Heart left ventricle (tissue), 16 donors: ENCODE measurements around the gene SLIT1. TPM values are rescaled to one million over a fixed set of nuclear protein-coding genes. Genes with fewer than 3 reads are reported as not detected.

ENCODE experiments used
- ATAC-seq, 4 donors: fragments of 200-7000 bp; cut with Tn5 transposase; one replicate each; pipeline ENCODE4 v1.9.1; 2020 to 2022; ENCODE audit warnings: moderate library complexity in 4 of 4, mild to moderate bottlenecking in 3 of 4, moderate number of reproducible peaks in 1 of 4
- DNase-seq, 5 donors: peaks; one replicate each; pipeline ENCODE4 v3.0.0-alpha.2; 2020
- H3K27ac ChIP-seq, 12 donors: fragments of 200-600 bp; sonication (generic) in 4 of 12; one replicate each; pipeline versions ENCODE4 v1.5.0 to v1.8.0; 2016 to 2022; ENCODE audit warnings: mild to moderate bottlenecking in 2 of 12
- H3K27me3 ChIP-seq, 9 donors: fragments of 200-600 bp; sonication (generic) in 2 of 9; one replicate each; pipeline versions ENCODE4 v1.5.1 to v1.8.0; 2016 to 2022; ENCODE audit warnings: mild to moderate bottlenecking in 3 of 9
- H3K36me3 ChIP-seq, 9 donors: fragments of 200-600 bp; sonication (generic) in 2 of 9; one replicate each; pipeline versions ENCODE4 v1.5.0 to v1.8.0; 2018 to 2022; ENCODE audit warnings: mild to moderate bottlenecking in 2 of 9
- H3K4me1 ChIP-seq, 12 donors: fragments of 200-600 bp; sonication (generic) in 4 of 12; one replicate each; pipeline versions ENCODE4 v1.5.0 to v1.8.0; 2016 to 2022; ENCODE audit warnings: mild to moderate bottlenecking in 3 of 12
- H3K4me3 ChIP-seq, 12 donors: fragments of 200-600 bp; sonication (generic) in 4 of 12; one replicate each; pipeline versions ENCODE4 v1.5.0 to v1.8.0; 2017 to 2022; ENCODE audit warnings: mild to moderate bottlenecking in 9 of 12, moderate library complexity in 4 of 12
- H3K9me3 ChIP-seq, 12 donors: fragments of 200-600 bp; sonication (generic) in 4 of 12; one replicate each; pipeline versions ENCODE4 v1.5.0 to v1.8.0; 2016 to 2022; ENCODE audit warnings: mild to moderate bottlenecking in 1 of 12
- CTCF ChIP-seq, 12 donors: fragments of 200-600 bp; sonication (generic) in 4 of 12; IDR thresholded peaks; one replicate each; pipeline versions ENCODE4 v1.5.0 to v1.8.0; 2018 to 2022; ENCODE audit warnings: antibody characterized with exemption in 12 of 12, mild to moderate bottlenecking in 5 of 12
- POLR2A ChIP-seq, 2 donors: fragments of 450-650 bp; IDR thresholded peaks; one replicate each; pipeline ENCODE4 v1.6.1; 2017; ENCODE audit warnings: antibody characterized with exemption in 2 of 2, mild to moderate bottlenecking in 2 of 2, moderate library complexity in 2 of 2
- WGBS, 4 donors: extraction: QIAGEN DNeasy Blood & Tissue Kit in 2 of 4; methylation state at CpG; one replicate each; pipeline versions ENCODE4 v1.1.5 to v1.1.7; 2013 to 2018; 5-methylcytosine and 5-hydroxymethylcytosine counted together
- intact Hi-C, 10 donors: fragments of 100-400 bp; cut with DNase I; formaldehyde crosslinking; loops; one replicate each; pipeline versions ENCODE4 v1.11.1 to v1.14.2; 2022
- polyA plus RNA-seq, 2 donors: library from polyadenylated mRNA; stranded (reverse); fragments of 200-250 nt; gene quantifications; one replicate each; pipeline ENCODE4 v1.2.3, GENCODE V29; 2013
- total RNA-seq, 9 donors: library from RNA; depleted of rRNA in 2 of 9; stranded (reverse); fragments of >200 nt in 2 of 9; fragmentation: NEBNext Ultra II Directional in 3 of 9; extraction: Animal tissue kit (Norgen Biotek cat#: 25700) in 3 of 9; gene quantifications; one replicate each; pipeline versions ENCODE4 v1.1.0 to v1.2.4, GENCODE V29; 2016 to 2023
- donor health status: ischemic (EF 13 %, LVEDD 7.1; RV severe dilation, severe dysfunction).
- donor health status: healthy with polysubstance abuse.
- donor health status: DM: no; HTN: yes; CAD: no.
- donor health status: DM: no; HTN: no; CAD: no.
- donor health status: ischemic (EF 25% LVEDD 6.9; RV normal size, moderate dysfunction).
- donor health status: ischemic (EF 25% LVEDD 5.7; RV mildly dilated, moderate dysfunction).
- donor health status: healthy.
- donor health status: DM: yes; HTN: yes; CAD: no.
- donor health status: ischemic (EF 35%, LVEDD 5.7; RV mildly dilated, moderate dysfunction).
- donor health status: nonischemic (EF 11% LVEDD 7.7; RV severe dilation, severe dysfunction).
- donor health status: DM: yes; HTN: yes; CAD: no.
- donor health status: PGD.
- donor health status: ischemic (EF 29% LVEDD 5.4; RV normal size, mild dysfunction).
- donor health status: nonischemic (EF 23%, LVEDD 6.1; RV moderate dilation, normal function).

Gene SLIT1
- total and polyA plus RNA-seq, 11 donors, result 0.04 to 0.61 (median 0.12) TPM

GRCh38 chr10:97178074-97178473 is 7.7 kb downstream of the SLIT1 start:
- H3K27me3 ChIP-seq, result peaks cover 0 to 44% (median 9%) of the 10 kb centered on the region in 9 donors
- no peak overlapping the region for H3K27ac ChIP-seq
- peaks cover 0 to 5% (median 0%) of the 10 kb centered on the region in 12 donors for H3K4me1 ChIP-seq
- ATAC-seq, result no peak
- WGBS, 4 donors, result 59 to 69% (median 65%) methylated on average over 5 of the region's 5 CpGs
- TF ChIP-seq CTCF (IDR thresholded peaks at IDR 0.05) (no peak), POLR2A (IDR thresholded peaks at IDR 0.05) (no peak)
- intact Hi-C loops, result no loop called here
- no peak overlapping the region for H3K4me3 ChIP-seq
- no peak for DNase-seq
- no peaks in the 10 kb centered on the region for H3K9me3 ChIP-seq
- no peaks in the 10 kb centered on the region for H3K36me3 ChIP-seq

DNA sequence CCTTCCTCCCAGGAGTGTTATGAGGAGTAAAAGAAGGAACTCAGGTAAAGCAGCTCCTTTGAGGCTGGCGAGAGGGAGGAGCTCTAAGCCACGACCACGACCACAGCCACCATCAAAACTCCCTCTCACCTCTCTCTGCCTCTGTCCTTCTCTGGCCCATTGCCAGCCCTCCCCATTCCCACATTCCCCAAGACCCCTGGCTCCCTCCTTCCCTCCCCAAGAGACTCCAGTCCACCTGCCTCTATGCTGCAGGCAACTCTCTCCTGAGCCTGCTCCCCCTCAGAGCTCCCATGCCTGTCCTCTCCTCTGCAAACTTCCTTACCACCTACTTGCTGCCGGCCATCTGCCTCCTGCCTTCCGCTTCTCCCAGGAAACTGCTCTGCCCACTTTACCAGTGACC is 9.5 kb downstream of the SLIT1 start:
- Histone ChIP-seq H3K27me3 (peaks cover 0 to 44% (median 9%) of the 10 kb centered on the region in 9 donors), H3K27ac (no peak overlapping the region), H3K36me3 (no peaks in the 10 kb centered on the region), H3K4me3 (no peak overlapping the region), H3K4me1 (peaks cover 0 to 5% (median 0%) of the 10 kb centered on the region in 12 donors), H3K9me3 (no peaks in the 10 kb centered on the region)
- DNase-seq (no peak), ATAC-seq (no peak)
- intact Hi-C loops, result no loop called here
- 73 to 86% (median 80%) methylated on average over 5 of the region's 5 CpGs for WGBS, 4 donors
- TF ChIP-seq POLR2A (IDR thresholded peaks at IDR 0.05) (no peak), CTCF (IDR thresholded peaks at IDR 0.05) (no peak)

DNA sequence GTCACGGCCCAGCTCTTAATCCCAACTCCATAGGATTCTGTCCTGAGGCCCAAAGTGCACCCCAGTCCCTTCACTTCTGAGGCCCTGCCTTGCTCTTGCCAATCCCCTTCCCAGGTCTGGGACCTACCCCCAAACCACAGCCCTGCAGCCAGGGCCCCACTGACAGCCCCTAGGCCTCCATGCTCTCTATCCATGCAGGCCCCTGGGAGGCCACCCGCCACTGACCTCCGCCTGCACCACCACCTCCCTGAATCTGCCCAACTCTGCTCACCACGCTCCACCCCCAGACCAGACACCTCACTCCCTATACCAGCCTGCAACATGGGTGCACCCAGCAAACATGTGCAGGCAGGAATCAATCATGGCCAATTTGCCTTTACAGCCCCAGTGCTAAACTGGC is 10.2 kb downstream of the SLIT1 start:
- Histone ChIP-seq H3K4me1 (peaks cover 0 to 5% (median 0%) of the 10 kb centered on the region in 12 donors), H3K4me3 (no peak overlapping the region), H3K36me3 (no peaks in the 10 kb centered on the region), H3K27ac (no peak overlapping the region), H3K9me3 (no peaks in the 10 kb centered on the region), H3K27me3 (peaks cover 0 to 44% (median 9%) of the 10 kb centered on the region in 9 donors)
- no peak for TF ChIP-seq CTCF (IDR thresholded peaks at IDR 0.05)
- no peak for TF ChIP-seq POLR2A (IDR thresholded peaks at IDR 0.05)
- 95 to 96% (median 95%) methylated on average over 4 of the region's 4 CpGs for WGBS, 4 donors
- no peak for ATAC-seq
- intact Hi-C loops, result no loop called here
- no peak for DNase-seq

GRCh38 chr10:97174941-97175340 is 10.8 kb downstream of the SLIT1 start:
- peaks cover 0 to 42% (median 7%) of the 10 kb centered on the region in 9 donors for H3K27me3 ChIP-seq
- no peak overlapping the region for H3K4me3 ChIP-seq
- intact Hi-C loops, result no loop called here
- H3K4me1 ChIP-seq, result peaks cover 0 to 5% (median 0%) of the 10 kb centered on the region in 12 donors
- ATAC-seq (no peak), DNase-seq (no peak)
- TF ChIP-seq POLR2A (IDR thresholded peaks at IDR 0.05) (no peak), CTCF (IDR thresholded peaks at IDR 0.05) (no peak)
- H3K36me3 ChIP-seq, result no peaks in the 10 kb centered on the region
- no peaks in the 10 kb centered on the region for H3K9me3 ChIP-seq
- H3K27ac ChIP-seq, result no peak overlapping the region
